Measurements from ENCODE around the gene EEPD1. TPM values are rescaled to one million over a fixed set of nuclear protein-coding genes. Genes with fewer than 3 reads are reported as not detected.

Gene EEPD1
- total RNA-seq, 1 experiment from 2014 or later: 28.5 TPM

DNA sequence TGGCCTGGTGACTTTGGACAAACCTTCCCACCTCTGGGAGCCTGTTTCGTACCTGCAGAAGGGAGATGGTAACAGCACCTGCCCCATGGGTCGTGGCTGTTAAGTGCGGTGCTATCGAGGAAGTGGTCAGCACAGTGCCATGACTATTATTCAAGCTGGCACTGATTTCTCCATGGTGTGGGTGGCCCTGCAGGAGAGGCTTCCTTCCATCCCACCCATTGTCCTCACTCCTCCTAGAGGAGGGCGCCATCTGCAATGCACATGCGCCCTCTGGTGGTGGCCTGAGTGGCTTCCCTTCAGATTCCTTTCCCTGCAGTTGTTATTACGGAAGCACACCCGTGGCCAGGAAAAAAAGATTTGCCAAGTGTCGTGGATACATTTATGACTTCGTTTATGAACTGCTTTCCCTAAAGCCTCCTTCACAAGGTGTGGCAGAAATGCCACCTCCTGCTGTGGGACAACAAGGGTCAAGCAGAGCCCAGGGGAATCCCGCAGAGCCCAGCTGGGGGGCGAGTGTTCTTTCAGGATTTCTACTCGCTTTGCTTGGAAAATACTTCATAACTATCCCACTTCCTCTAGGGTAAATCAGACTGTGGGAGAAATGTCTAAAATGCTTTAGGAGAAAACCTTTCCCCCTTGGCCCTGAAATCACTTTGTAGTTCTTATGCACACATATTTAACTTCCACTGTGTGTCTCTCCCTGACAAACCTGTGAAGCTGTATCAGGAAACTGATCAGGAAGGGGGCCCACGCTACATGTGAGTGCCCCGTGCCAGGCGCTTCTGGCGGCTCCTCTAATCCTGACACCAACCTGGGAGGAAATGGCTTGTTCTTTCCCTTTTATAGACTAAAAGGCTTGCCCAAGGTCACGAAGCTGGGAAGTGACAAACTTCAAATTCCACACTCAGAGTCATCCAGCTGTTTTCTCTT lies 138.6 kb downstream of the EEPD1 start:
- DNase-seq (ENCODE audit: low read depth, low spot score): peak; percentile 92
- in situ Hi-C loops (cut with HindIII; ENCODE audit: low pct_unique_long_range_greater_than_20kb, low sequenced_read_pairs): no loop called here

DNA sequence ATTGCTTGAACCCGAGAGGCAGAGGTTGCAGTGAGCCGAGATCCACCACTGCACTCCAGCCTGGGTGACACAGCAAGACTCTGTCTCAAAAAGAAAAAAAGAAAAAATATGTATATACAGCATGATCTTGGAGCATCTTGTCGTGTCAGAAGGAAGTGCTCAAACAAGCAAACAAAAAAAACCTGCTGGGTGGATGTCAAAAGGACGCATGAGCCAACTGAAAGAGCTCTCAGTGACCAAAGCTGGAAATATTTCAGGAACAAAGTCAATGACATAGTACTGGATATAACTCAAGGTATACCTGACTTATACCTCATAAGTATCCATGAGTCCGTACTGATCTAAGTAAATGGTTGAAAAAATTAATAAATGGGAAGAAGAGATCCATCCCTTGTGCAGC lies 142.0 kb downstream of the EEPD1 start:
- DNase-seq (ENCODE audit: low read depth, low spot score): no peak
- in situ Hi-C loops (cut with HindIII; ENCODE audit: low pct_unique_long_range_greater_than_20kb, low sequenced_read_pairs): no loop called here

DNA sequence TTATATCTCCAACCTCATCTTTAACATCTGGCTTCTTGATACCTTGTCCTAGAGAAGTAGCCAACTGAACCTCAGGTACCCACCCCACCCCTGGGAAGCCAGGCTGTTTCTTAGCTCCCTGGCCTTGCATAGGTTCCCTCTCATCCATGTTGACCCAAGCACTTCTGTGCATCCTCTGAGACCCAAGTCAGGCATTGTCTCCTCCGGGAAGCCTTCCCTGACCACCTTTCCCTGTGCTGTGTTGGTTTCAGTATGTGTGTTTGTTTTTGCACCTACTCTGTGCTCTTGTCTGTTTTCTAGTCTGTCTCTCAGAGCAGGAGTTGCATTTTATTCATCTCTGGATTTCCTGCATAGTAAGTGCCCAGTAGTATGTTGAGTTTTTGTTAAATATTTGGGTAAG lies 143.2 kb downstream of the EEPD1 start:
- no peak for DNase-seq (ENCODE audit: low read depth, low spot score)
- in situ Hi-C loops (cut with HindIII; ENCODE audit: low pct_unique_long_range_greater_than_20kb, low sequenced_read_pairs): no loop called here

DNA sequence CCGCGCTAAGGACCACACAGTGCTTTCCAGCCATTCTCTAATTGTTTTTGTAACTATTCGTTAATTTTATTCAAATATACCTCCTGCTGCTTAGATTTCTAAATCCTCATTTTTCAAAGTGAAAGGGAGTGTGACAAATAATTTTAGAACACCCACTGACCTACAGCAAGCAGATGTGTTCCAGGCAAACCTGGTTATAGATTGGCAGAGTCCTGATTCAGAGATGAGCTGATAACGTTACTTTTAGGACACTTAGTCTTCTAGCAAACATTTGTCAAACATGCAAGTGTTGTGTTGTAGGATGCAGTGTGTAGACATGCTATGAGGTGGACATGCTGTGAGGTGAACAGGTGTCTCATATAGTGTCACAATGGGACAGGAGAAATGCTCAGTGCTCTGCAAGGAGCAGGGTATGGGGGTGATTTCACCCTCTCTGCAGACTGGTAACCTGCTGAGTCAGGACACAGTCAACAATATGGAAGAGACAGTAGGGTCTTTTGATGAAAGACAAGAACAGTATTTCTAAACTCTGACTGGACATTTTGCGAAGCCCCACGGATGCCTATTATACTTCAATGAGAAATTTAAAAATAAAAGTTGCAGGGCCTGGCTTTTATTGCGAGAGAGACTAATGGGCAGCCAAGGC lies 144.4 kb downstream of the EEPD1 start:
- in situ Hi-C loops (cut with HindIII; ENCODE audit: low pct_unique_long_range_greater_than_20kb, low sequenced_read_pairs): no loop called here
- no peak for DNase-seq (ENCODE audit: low read depth, low spot score)

DNA sequence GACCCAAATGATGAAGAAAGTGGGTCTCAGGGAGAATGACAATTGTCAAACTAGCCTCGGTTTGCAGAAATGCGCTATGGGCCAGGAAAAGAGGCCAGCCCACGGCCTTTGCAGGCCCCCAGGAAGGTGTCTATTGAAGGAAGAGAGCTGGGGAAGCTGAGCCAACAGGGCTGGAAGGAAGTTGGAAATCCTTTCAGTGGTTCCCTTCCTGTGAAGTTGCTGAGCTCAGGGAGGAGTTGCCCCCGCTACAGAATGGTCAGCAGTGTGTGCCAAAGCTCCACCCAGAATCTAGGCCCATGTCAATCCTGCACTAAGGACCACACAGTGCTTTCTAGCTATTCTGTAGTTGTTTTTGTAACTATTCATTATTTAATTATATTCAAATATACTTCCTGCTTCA lies 145.1 kb downstream of the EEPD1 start:
- in situ Hi-C loops (cut with HindIII; ENCODE audit: low pct_unique_long_range_greater_than_20kb, low sequenced_read_pairs): no loop called here
- no peak for DNase-seq (ENCODE audit: low read depth, low spot score)

DNA sequence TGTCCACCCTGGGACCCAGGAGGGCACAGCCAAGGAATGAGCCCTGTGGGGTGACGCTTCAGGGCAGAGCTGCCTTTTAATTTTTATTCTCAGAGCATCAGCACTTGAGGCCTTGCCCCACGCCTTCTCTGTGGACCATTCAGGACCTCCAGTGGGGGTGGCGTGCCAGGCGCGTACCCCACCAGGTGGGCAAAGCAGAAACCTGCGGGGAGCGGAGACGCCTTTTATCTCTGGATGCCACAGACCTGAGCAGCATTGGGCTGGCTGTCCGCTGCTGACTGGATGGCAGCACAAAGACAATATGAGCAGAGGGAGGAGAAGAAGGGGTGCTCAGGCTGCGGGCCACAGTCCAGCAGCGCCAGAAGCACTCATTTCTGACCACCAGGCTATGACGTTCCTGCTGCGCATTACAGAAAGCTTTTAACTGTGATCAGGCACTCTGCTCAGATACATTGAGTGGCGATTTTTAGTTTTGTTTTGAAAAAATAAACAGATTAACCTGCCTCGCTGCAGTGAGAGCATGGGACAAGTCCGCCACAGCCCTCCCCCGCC lies 146.2 kb downstream of the EEPD1 start:
- in situ Hi-C loops (cut with HindIII; ENCODE audit: low pct_unique_long_range_greater_than_20kb, low sequenced_read_pairs): no loop called here
- no peak for DNase-seq (ENCODE audit: low read depth, low spot score)

DNA sequence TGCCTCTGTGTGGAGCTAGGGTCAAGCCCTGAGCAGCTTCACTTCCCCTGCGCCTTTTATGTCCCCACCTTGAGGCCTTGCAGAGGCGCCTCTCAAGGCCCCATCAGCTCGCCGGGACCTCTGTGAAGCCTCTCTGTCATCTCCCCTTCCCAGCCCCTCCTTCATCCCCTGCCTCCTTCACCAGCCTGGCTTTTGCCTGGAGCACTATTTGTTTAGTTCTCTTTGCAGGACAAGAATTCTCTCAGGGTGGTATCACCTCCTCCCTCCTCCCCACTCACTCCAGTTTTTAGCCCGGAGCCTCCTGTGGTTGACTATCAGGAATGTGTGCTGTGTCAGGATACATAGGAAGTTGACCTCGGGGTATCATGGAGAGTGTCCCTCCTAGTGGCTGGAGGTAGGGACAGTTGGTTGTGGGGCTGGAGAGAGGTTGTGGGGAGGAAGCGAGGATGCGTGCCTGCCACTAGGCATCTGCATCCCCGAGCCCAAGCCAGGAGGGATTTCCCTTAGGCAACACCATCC lies 146.8 kb downstream of the EEPD1 start:
- DNase-seq (ENCODE audit: low read depth, low spot score): no peak
- in situ Hi-C loops (cut with HindIII; ENCODE audit: low pct_unique_long_range_greater_than_20kb, low sequenced_read_pairs): loop anchor here (25.0 kb wide), 1 partner anchor 313 kb away; no protein-coding TSS in a partner anchor

DNA sequence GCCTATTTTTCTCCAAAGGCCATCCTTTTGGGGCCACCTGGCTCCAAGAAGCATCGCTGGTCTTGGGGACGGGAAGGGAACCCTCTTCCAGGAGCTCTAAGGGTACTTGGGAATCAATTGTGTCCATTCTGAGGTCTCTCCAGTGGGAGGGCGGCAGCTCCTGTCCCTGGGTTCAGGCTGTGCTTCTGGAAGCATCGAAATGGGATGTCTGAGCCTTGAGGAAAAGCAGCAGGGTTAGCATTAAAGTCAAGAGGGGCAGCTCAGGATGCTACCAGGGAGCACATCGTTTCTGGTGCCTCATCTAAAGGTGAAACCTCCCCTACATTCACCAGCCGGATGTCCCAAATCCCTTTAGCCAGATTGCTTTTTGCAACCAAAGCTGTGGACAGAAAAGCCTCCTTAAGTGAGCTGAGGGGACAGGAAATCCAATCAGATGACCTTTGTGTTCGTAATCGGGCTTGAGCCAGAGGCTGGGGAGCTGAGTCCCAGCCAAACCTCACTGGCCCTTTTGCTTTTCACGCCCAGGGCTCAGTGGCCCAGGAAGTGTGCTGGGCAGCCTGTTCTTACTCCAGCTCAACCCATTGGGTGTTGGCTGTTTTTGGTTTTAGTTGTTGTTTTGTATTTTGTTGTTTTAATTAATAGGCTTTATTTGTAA lies 147.8 kb downstream of the EEPD1 start:
- no peak for DNase-seq (ENCODE audit: low read depth, low spot score)
- in situ Hi-C loops (cut with HindIII; ENCODE audit: low pct_unique_long_range_greater_than_20kb, low sequenced_read_pairs): loop anchor here (25.0 kb wide), 1 partner anchor 314 kb away; no protein-coding TSS in a partner anchor

DNA sequence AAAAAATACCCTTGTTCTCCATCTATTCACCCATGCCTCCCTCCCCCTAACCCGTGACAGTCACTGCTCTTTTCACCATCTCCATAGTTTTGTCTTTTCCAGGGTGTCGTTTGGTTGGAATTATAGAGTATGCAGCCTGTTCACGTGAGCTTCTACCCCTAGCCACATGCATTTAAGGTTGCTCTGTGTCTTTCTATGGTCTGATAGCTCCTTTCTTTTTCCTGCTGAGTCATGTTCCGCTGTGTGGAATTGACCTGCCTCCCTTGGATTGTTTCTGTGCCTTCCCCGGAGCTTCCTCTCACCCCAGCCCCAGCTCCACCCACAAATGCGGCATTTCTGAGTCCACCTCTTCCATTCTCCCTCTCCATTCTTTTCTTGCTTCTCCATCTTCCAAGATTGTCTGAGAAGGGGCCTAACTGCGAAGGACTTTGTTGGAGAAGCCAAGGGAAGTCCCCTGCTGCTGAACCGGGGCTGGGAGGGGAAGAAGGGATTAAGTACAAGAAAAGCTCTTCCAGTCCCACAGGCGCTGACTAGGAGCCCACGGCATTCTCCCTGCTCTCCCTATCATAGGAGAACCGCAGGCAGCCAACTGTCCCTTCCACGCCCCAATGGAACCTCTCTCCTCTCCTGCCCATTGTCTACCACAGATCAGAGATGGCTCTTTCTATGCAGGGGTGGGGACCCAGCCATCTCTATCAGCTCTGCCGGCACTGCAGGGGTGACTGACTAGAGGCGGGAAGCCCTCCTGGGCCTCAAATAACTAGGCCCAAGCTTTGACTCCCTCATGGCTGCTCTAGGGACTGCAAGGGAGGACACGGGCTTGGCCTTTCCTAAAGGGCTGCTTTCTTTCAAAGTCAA lies 149.1 kb downstream of the EEPD1 start:
- in situ Hi-C loops (cut with HindIII; ENCODE audit: low pct_unique_long_range_greater_than_20kb, low sequenced_read_pairs): loop anchor here (25.0 kb wide), 1 partner anchor 315 kb away; no protein-coding TSS in a partner anchor
- no peak for DNase-seq (ENCODE audit: low read depth, low spot score)

DNA sequence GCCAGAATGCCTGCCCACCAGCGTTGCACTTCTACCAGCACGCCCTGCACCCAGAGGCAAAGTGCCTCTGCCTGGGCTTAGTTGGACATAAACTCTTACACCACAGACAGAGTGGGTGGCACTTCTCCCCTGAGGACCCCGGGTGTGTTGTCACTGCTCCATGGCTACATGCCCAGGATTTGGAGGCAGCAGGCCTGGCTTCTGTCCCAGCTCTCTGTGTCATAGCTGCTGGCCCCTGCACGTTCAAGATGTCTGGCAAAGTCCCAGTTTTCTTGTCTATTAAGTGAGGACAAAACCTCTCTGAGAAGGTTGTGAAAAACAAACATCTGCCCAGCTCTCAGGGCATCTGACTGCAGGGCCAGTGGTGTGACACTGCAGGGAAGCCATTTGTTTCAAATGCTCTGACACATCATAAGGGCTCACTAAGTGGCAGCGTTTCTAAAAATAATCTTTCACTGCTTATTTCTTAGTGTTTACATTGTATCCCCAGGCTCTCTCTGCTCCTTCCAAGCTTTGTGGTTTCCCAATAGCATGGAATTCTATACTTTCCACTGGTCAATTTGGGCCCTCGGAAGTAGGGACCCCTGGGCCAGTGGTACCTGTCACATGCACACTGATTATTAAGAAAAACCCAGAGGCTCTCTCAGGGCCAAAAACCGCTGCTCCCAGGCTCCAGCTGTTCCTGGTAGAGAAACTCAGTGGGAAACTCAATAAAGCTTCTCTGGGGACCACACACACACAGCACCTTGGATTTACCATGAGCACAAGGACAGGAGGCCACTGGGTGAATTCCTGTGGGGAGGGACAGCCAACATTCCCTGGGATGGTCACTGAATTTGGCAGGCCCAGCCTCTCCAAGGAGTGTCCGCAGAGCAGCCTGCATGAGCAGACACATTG lies 150.4 kb downstream of the EEPD1 start:
- in situ Hi-C loops (cut with HindIII; ENCODE audit: low pct_unique_long_range_greater_than_20kb, low sequenced_read_pairs): loop anchor here (25.0 kb wide), 1 partner anchor 316 kb away; no protein-coding TSS in a partner anchor
- peak; percentile 33 for DNase-seq (ENCODE audit: low read depth, low spot score)

DNA sequence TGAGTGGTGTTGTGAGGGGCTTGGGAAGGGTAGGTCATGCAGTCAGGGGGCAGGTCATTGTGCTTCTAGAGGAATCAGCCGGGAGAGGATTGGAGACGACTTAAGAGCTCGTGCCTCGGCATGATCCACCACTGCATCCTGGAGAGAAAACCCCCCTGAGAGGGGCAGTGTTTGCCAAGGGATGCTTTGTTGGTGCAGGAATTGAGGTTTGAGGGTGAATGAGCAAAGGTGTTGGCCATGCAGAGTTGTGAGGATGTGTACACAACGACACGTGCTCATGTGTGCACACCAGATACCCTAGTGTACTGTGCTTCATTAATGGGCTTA lies 151.0 kb downstream of the EEPD1 start:
- in situ Hi-C loops (cut with HindIII; ENCODE audit: low pct_unique_long_range_greater_than_20kb, low sequenced_read_pairs): loop anchor here (25.0 kb wide), 1 partner anchor 317 kb away; no protein-coding TSS in a partner anchor
- DNase-seq (ENCODE audit: low read depth, low spot score): no peak

DNA sequence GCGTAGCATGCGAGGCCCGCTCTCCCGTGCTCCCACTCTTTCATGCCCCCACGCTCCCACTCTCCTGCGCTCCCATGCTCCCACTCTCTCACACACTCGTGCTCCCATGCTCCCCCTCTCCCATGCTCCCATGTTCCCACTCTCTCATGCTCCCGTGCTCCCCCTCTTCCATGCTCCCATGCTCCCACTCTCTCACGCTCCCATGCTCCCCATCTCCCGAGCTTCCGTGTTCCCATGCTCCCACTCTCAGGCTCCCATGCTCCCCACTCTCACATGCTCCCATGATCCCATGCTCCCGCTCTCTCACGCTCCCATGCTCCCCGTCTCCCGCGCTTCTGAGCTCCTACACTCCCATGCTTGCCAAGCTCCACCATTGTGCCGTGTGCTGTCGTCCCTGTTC lies 152.2 kb downstream of the EEPD1 start:
- in situ Hi-C loops (cut with HindIII; ENCODE audit: low pct_unique_long_range_greater_than_20kb, low sequenced_read_pairs): loop anchor here (25.0 kb wide), 1 partner anchor 318 kb away; no protein-coding TSS in a partner anchor
- no peak for DNase-seq (ENCODE audit: low read depth, low spot score)

DNA sequence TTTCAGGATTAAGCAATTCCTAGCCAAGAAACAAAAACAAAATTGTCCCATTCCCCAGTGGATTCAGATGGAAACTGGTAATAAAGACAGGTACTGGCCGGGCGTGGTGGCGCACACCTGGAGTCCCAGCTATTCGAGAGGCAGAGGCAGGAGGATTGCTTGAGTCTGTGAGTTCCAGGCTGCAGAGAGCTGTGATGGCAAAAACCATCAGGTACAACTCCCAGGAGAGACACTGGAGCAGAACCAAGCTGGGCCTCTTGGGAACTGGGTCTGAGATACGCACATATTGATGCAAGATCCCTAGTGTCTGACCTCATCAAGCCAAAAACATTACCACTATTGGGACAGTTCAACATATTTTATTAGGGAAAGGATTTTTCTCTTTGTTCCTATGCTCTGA lies 152.6 kb downstream of the EEPD1 start:
- no peak for DNase-seq (ENCODE audit: low read depth, low spot score)
- in situ Hi-C loops (cut with HindIII; ENCODE audit: low pct_unique_long_range_greater_than_20kb, low sequenced_read_pairs): loop anchor here (25.0 kb wide), 1 partner anchor 318 kb away; no protein-coding TSS in a partner anchor

DNA sequence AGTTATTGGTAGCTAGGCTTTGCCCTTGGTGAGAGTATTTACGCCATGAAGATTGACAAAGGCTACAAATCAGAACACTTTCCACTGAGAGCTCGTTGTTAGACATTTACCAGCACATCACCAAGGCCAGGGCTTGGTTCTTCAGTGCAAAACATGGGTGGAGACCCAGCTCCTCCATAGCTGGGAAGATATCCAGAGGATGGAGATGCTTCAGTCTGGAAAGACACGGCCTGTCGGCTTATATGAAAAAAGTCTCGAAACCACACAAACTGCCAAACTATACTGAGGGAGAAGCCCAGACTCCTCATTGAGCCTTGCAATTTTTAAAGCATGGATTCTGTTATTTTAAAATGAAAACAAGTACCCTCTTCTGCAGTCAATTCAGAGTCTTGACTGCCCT lies 153.2 kb downstream of the EEPD1 start:
- DNase-seq (ENCODE audit: low read depth, low spot score): no peak
- in situ Hi-C loops (cut with HindIII; ENCODE audit: low pct_unique_long_range_greater_than_20kb, low sequenced_read_pairs): loop anchor here (25.0 kb wide), 1 partner anchor 319 kb away; no protein-coding TSS in a partner anchor

DNA sequence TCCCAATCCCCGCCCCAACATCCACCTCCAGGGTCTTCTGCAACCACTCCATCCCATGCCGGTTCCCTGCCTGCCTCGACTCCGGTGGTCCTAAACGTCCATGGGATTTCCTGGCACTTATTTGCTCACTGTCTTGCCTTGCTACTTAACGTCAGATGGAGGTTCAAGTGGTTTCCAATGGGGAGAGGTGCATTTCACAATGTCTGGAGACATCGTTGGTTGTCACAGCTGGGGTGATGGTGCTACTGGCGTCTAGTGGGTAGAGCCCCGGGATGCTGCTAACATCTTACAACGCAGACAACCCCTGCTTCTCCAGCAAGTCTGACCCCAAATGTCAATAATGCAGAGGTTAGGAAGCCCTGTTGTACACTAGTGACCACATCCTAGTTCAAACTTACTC lies 153.7 kb downstream of the EEPD1 start:
- in situ Hi-C loops (cut with HindIII; ENCODE audit: low pct_unique_long_range_greater_than_20kb, low sequenced_read_pairs): loop anchor here (25.0 kb wide), 1 partner anchor 319 kb away; no protein-coding TSS in a partner anchor
- DNase-seq (ENCODE audit: low read depth, low spot score): no peak

DNA sequence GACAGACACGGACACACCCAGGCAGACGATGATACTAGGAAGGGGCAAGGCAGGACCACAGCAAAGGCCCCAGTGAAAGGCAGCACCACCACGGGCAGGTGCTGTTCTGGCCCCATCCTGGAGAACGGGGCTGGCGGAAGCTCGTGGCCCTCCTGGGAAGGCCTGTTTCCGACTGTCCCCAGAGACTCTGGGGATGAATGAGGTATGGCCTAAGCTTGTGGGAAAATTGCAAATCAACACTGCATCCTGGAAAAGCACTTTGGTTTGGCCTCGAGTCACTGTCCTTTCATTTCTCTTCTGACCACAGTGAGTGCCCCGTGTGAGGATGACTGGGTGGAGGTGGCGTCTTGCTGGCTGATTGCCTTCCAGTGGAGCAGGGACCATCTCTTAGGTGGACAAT lies 155.0 kb downstream of the EEPD1 start:
- DNase-seq (ENCODE audit: low read depth, low spot score): no peak
- in situ Hi-C loops (cut with HindIII; ENCODE audit: low pct_unique_long_range_greater_than_20kb, low sequenced_read_pairs): loop anchor here (25.0 kb wide), 1 partner anchor 321 kb away; no protein-coding TSS in a partner anchor
